SK-N-SH treated with all-trans-retinoic acid at 6 μM for 48 hours (cell line): Measurements from ENCODE around the gene ACKR2.

Source experiments
- GLIS3 ChIP-seq: fragments of 250-450 bp; sonication (Bioruptor Pico); IDR thresholded peaks from 2 replicates; pipeline ENCODE4 v1.5.0; 2020; ENCODE audit warnings: mild to moderate bottlenecking, moderate library complexity
- OSR1 ChIP-seq: fragments of 250-450 bp; sonication (Bioruptor Pico); IDR thresholded peaks from 2 replicates; pipeline ENCODE4 v1.8.0; 2022; ENCODE audit warnings: moderate library complexity, mild to moderate bottlenecking, inconsistent platforms
- RARB ChIP-seq: fragments of 250-450 bp; sonication (Bioruptor Pico); IDR thresholded peaks from 2 replicates; pipeline ENCODE4 v1.8.0; 2021; ENCODE audit warnings: mild to moderate bottlenecking, moderate library complexity
- SNAI2 ChIP-seq: fragments of 250-450 bp; sonication (Bioruptor Pico); IDR thresholded peaks from 2 replicates; pipeline ENCODE4 v1.5.0; 2020; ENCODE audit warnings: mild to moderate bottlenecking, moderate library complexity
- ZFP3 ChIP-seq: fragments of 250-450 bp; sonication (Bioruptor Pico); IDR thresholded peaks from 2 replicates; pipeline ENCODE4 v1.5.0; 2020; ENCODE audit warnings: mild to moderate bottlenecking, moderate library complexity
- ZFP30 ChIP-seq: fragments of 450-650 bp; formaldehyde crosslinking; IDR thresholded peaks from 2 replicates; pipeline ENCODE4 v1.5.0; 2022; ENCODE audit warnings: mild to moderate bottlenecking, moderate library complexity
- ZNF565 ChIP-seq: fragments of 450-650 bp; formaldehyde crosslinking; conservative IDR thresholded peaks from 2 replicates; pipeline ENCODE4 v1.5.0; 2020; ENCODE audit warnings: low read depth, mild to moderate bottlenecking, moderate library complexity
- ZNF8 ChIP-seq: fragments of 450-650 bp; formaldehyde crosslinking; IDR thresholded peaks from 2 replicates; pipeline ENCODE4 v1.5.0; 2020; ENCODE audit warnings: mild to moderate bottlenecking, moderate library complexity
- TF ChIP-seq, protein P1 (sequence below): fragments of 250-450 bp; sonication (Bioruptor Pico); IDR thresholded peaks from 2 replicates; pipeline ENCODE4 v1.8.0; 2021; ENCODE audit warnings: low read depth, mild to moderate bottlenecking, moderate library complexity, borderline replicate concordance

- no peak for TF ChIP-seq ZNF565
- TF ChIP-seq RARB (CRISPR knock-in tag) = no peak
- TF ChIP-seq, protein P1, sequence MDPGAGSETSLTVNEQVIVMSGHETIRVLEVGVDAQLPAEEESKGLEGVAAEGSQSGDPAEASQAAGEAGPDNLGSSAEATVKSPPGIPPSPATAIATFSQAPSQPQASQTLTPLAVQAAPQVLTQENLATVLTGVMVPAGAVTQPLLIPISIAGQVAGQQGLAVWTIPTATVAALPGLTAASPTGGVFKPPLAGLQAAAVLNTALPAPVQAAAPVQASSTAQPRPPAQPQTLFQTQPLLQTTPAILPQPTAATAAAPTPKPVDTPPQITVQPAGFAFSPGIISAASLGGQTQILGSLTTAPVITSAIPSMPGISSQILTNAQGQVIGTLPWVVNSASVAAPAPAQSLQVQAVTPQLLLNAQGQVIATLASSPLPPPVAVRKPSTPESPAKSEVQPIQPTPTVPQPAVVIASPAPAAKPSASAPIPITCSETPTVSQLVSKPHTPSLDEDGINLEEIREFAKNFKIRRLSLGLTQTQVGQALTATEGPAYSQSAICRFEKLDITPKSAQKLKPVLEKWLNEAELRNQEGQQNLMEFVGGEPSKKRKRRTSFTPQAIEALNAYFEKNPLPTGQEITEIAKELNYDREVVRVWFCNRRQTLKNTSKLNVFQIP (CRISPR knock-in tag) = no peak
- TF ChIP-seq ZFP3 (CRISPR knock-in tag) = no peak
- TF ChIP-seq OSR1 (CRISPR knock-in tag) = no peak
- TF ChIP-seq ZFP30 = no peak
- TF ChIP-seq SNAI2 (CRISPR knock-in tag) = no peak
- no peak for TF ChIP-seq ZNF8
- no peak for TF ChIP-seq GLIS3 (CRISPR knock-in tag)
These were observed 81.8 kb downstream of the ACKR2 start for GRCh38 chr3:42891042-42891441.
